Sciatic nerve (tissue), 2 donors: ENCODE measurements around the gene NR2C1. TPM values are rescaled to one million over a fixed set of nuclear protein-coding genes. Genes with fewer than 3 reads are reported as not detected.
"Not testable (repeated sequence)": the region's sequence is repeated elsewhere in the genome, so short reads cannot be mapped to it uniquely, and the experiment has no call there.

ENCODE experiments used
- ATAC-seq: fragments of 200-7000 bp; cut with Tn5 transposase; one replicate; pipeline ENCODE4 v1.9.1; 2020; ENCODE audit warnings: mild to moderate bottlenecking, moderate library complexity
- DNase-seq: peaks from one replicate; pipeline ENCODE4 v3.0.0-alpha.2; 2020; ENCODE audit warnings: low spot score
- intact Hi-C: fragments of 100-400 bp; cut with DNase I; formaldehyde crosslinking; loops from one replicate; pipeline ENCODE4 v1.14.2; 2022
- total RNA-seq: library from RNA; stranded (reverse); fragmentation: NEBNext Ultra II Directional; extraction: Animal tissue kit (Norgen Biotek cat#: 25700); gene quantifications from one replicate; pipeline ENCODE4 v1.2.1, GENCODE V29; 2021
- donor health status: DM: no; HTN: no; CAD: no.
- donor health status: DM: no; HTN: no; CAD: no.

Gene NR2C1
- total RNA-seq: 49.2 TPM

GRCh38 chr12:95072900-95073697 lies at the start of gene NR2C1:
Gene NR2C1 (minus strand): TSS chr12:95073618. CDS start chr12:95067384, 6,234 bp downstream.
- ATAC-seq: peak; percentile 97
- peak; percentile 95 for DNase-seq
- intact Hi-C loops: no loop called here

GRCh38 chr12:95118788-95119179 lies 45.4 kb upstream of the NR2C1 start:
- no peak for DNase-seq
- intact Hi-C loops: loop anchor here (5.0 to 10.0 kb wide), 2 partner anchors 219 to 416 kb away; no protein-coding TSS in a partner anchor
- ATAC-seq: no peak

- no peak for ATAC-seq
- intact Hi-C loops: loop anchor here (5.0 to 10.0 kb wide), 2 partner anchors 219 to 417 kb away; no protein-coding TSS in a partner anchor
- DNase-seq: no peak
Measured at GRCh38 chr12:95118138-95118787, 44.8 kb upstream of the NR2C1 start.

GRCh38 chr12:95117178-95117599 lies 43.8 kb upstream of the NR2C1 start:
- intact Hi-C loops: loop anchor here (5.0 to 10.0 kb wide), 2 partner anchors 220 to 418 kb away; no protein-coding TSS in a partner anchor
- DNase-seq (peak; percentile 80), ATAC-seq (peak; percentile 93)

GRCh38 chr12:95116773-95117172 lies 43.4 kb upstream of the NR2C1 start:
- ATAC-seq (peak; percentile 11), DNase-seq (no peak)
- intact Hi-C loops: loop anchor here (5.0 to 10.0 kb wide), 2 partner anchors 221 to 418 kb away; no protein-coding TSS in a partner anchor

GRCh38 chr12:95116341-95116740 lies 42.9 kb upstream of the NR2C1 start:
- ATAC-seq (no peak), DNase-seq (no peak)
- intact Hi-C loops: loop anchor here (5.0 to 10.0 kb wide), 2 partner anchors 221 to 418 kb away; no protein-coding TSS in a partner anchor

GRCh38 chr12:95115641-95116040 lies 42.2 kb upstream of the NR2C1 start:
- no peak for ATAC-seq
- intact Hi-C loops: loop anchor here (5.0 to 10.0 kb wide), 2 partner anchors 222 to 419 kb away; no protein-coding TSS in a partner anchor
- DNase-seq: no peak

GRCh38 chr12:95114766-95115405 lies 41.5 kb upstream of the NR2C1 start:
- intact Hi-C loops: loop anchor here (5.0 to 10.0 kb wide), 2 partner anchors 222 to 420 kb away; no protein-coding TSS in a partner anchor
- ATAC-seq (no peak), DNase-seq (no peak)

GRCh38 chr12:95107362-95107761 lies 33.9 kb upstream of the NR2C1 start:
- intact Hi-C loops: no loop called here
- DNase-seq: no peak
- peak; percentile 66 for ATAC-seq

GRCh38 chr12:95105540-95105939 lies 32.1 kb upstream of the NR2C1 start:
- DNase-seq (no peak), ATAC-seq (no peak)
- intact Hi-C loops: no loop called here

- ATAC-seq: no peak
- no peak for DNase-seq
- intact Hi-C loops: no loop called here
Measured at GRCh38 chr12:95104919-95105452, 31.6 kb upstream of the NR2C1 start.

- DNase-seq (no peak), ATAC-seq (no peak)
- intact Hi-C loops: no loop called here
Measured at GRCh38 chr12:95102916-95103671, 29.7 kb upstream of the NR2C1 start.

GRCh38 chr12:95101957-95102356 lies 28.5 kb upstream of the NR2C1 start:
- intact Hi-C loops, ATAC-seq, DNase-seq: not testable (repeated sequence)

- ATAC-seq (no peak), DNase-seq (no peak)
- intact Hi-C loops: no loop called here
Measured at GRCh38 chr12:95100264-95101190, 27.1 kb upstream of the NR2C1 start.

- DNase-seq (no peak), ATAC-seq (no peak)
- intact Hi-C loops: no loop called here
Measured at GRCh38 chr12:95099270-95099790, 25.9 kb upstream of the NR2C1 start.

GRCh38 chr12:95096852-95097251 lies 23.4 kb upstream of the NR2C1 start:
- intact Hi-C loops: no loop called here
- DNase-seq (no peak), ATAC-seq (peak; percentile 84)

- intact Hi-C loops: no loop called here
- no peak for DNase-seq
- ATAC-seq: peak; percentile 34
Measured at GRCh38 chr12:95096378-95096777, 23.0 kb upstream of the NR2C1 start.
